Cardiac septum (tissue), 1 donor: ENCODE data around the gene ZNF691. TPM values are rescaled to one million over a fixed set of nuclear protein-coding genes. Genes with fewer than 3 reads are reported as not detected.

Experiments
- DNase-seq: peaks from one replicate; pipeline ENCODE4 v3.0.0-alpha.2; 2020; ENCODE audit warnings: low spot score
- intact Hi-C: fragments of 100-400 bp; cut with DNase I; formaldehyde crosslinking; loops from one replicate; pipeline ENCODE4 v1.14.0; 2022
- total RNA-seq: library from RNA; stranded (reverse); fragmentation: NEBNext Ultra II Directional; extraction: Animal tissue kit (Norgen Biotek cat#: 25700); gene quantifications from one replicate; pipeline ENCODE4 v1.2.1, GENCODE V29; 2021
- donor health status: DM: no; HTN: no; CAD: no.

ZNF691 gene
- total RNA-seq, 1 donor from 2014 or later: 6.5 TPM

DNA sequence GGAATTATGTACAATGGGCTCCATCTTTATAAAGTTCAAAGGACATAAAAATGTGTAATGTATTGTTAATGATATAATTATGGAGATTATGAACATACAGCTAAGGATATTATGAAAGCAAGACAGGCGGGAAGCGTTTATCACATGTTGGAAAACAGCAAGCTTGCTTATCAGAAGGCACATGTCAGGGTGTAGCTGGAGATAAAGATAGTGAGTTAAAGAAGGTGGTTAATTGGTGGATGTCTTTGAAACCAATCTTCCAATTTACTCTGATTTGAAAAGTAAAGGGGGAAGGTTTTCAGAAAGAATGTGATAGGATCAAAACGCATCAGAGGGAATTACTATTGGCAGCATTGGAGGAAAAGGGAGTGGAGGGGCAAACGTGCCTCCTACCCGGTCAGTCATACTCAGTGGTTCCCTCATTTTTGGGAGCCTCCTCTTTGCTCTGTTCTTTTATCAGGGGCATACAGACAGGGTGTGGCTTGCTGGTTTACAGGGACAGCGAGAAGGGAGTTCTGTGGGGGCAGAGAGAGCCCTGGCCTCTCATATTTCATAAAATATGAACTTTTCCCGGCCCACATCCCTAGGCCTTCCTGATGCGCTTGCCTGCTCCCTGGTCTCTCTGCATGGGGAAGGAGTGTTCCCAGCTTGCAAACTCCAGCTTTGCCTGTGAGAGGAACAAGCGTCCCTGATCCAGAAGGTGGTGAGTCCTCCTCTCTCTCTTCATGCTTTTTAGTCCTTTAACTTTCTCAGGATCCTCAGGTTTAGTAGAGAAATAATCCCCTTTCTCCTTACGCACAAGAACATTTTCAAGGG lies 21.2 kb upstream of the ZNF691 start:
- DNase-seq: no peak
- intact Hi-C loops: no loop called here

DNA sequence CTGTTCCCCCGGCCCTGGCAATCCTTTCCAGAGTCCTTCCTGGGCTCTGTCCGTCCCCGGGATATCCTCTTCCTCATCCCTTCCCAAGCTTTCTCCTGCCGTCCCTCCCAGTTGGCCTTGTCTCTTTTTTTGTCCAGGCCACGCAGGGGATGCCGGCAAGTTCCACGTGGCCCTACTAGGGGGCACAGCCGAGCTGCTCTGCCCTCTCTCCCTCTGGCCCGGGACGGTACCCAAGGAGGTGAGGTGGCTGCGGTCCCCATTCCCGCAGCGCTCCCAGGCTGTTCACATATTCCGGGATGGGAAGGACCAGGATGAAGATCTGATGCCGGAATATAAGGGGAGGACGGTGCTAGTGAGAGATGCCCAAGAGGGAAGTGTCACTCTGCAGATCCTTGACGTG lies 15.8 kb upstream of the ZNF691 start:
- no peak for DNase-seq
- intact Hi-C loops: no loop called here

DNA sequence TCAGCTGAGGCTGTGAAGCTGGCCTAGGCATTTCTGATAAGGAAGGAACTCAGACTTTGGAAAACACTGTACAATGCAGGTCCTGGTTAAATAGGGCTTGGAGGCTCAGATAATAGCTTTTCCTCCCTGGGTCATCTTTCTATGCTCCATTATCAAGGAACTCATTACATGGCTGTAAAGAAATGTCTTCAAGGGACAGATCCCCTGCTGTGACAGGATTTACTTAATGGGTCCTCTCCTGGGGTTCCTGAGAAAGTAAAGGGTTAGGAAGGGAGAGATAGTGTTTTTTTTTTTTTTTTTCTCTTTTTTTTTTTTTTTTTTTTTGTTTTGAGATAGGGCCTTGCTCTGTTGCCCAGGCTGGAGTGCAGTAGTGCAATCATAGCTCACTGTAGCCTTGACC lies 15.1 kb upstream of the ZNF691 start:
- no peak for DNase-seq
- intact Hi-C loops: no loop called here

DNA sequence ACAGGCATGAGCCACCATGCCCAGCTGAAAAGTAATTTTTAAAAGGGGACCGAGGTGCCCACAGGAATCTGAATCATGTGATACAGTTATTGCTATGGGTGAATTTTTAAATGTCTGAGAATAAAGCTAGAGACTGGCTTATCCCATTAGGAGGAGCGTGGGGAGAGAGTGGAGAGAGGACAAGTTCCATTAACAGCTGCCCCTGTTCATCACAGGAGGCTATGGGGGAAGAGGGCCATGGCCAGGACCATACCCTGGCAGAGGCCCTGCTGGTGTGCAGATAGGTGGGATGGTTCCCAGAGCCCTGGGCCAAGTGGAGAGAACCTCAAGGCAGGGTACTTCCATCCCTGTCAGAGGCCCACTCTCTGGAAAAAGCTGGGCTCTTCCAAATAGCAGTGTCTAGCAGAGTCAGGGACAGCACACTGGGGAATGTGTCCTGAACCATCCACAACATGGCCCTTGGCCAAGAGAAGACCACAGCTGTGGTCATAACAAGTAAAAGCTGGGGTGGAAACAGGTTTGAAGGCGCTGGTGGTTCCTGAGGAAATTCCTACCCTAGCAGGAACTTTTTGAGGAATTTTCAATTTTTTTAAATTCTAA lies 13.7 kb upstream of the ZNF691 start:
- DNase-seq: no peak
- intact Hi-C loops: no loop called here

DNA sequence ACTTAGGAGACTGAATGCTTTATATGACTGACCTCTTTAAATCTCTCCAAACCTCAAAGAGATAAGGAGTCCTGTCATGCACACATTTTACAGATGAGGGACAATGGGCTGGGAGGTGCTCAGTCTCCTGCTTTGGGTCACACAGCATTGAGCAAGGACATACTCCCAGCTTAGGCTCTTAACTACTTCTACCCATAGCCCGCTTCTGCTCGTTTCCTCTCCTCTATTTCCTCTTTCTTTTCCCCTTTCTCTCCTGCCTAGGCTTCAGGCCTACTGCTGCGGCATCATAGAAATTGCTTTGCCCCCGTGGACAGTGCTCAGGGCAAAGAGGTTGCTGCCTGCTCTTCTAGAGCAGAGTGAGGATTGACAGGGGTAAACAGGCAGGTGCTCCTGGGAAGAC lies 12.4 kb upstream of the ZNF691 start:
- intact Hi-C loops: no loop called here

DNA sequence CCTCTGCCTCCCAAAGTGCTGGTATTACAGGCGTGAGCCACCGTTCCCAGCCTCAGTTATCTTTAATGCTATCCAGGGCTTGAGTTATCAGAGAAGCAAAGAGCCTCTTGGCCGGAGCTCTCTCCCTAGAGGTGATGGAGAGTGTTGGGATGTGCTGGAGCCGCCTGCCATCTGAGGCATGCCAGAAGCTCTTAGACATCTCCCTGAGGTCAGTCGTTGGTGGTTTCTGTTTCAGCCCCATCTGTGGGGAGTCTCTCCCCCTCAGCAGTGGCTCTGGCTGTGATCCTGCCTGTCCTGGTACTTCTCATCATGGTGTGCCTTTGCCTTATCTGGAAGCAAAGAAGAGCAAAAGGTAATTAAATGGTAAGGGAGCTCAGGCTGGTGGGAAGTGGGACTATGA lies 11.6 kb upstream of the ZNF691 start:
- intact Hi-C loops: no loop called here
- DNase-seq: no peak

More for the DNA sequence above, 12.4 kb upstream of the ZNF691 start:
- no peak for DNase-seq

DNA sequence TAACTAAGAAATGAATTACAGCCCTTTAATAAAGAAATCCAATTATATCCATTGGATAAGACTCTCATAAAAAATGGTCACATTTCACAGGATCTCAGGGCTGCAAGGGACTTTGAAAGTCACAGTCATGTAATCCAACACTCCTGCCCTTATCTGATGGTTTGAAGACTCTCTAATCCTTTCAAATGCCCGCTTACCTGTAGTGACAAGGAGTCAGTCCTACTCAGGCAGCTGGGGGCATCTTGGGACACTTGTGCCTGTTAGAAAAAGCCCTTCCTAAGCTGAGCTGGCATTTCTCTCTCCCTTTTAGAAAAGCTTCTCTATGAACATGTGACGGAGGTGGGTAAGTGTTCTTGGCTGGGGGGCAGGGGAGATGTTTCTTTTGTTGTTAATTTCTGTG lies 11.0 kb upstream of the ZNF691 start:
- intact Hi-C loops: no loop called here
- no peak for DNase-seq

DNA sequence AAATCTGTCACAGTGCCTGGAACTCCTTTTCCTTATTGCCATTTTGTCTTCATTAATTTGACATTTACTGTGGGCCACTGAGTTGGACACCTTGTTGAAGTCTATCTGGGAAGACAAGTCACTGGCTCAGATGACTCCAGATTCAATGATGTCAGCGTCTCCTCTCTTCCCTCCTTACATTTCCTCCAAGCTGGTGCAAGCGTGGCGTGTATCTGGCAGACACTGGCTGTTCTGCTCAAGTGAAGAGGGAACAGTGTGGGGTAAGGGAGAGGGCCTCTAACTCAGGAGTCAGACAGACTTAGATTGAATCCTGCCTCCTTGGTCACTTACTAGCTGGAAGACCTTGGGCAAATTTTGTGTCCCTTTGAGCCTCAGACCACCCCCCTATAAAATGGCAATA lies 8.7 kb upstream of the ZNF691 start:
- DNase-seq: no peak
- intact Hi-C loops: no loop called here

DNA sequence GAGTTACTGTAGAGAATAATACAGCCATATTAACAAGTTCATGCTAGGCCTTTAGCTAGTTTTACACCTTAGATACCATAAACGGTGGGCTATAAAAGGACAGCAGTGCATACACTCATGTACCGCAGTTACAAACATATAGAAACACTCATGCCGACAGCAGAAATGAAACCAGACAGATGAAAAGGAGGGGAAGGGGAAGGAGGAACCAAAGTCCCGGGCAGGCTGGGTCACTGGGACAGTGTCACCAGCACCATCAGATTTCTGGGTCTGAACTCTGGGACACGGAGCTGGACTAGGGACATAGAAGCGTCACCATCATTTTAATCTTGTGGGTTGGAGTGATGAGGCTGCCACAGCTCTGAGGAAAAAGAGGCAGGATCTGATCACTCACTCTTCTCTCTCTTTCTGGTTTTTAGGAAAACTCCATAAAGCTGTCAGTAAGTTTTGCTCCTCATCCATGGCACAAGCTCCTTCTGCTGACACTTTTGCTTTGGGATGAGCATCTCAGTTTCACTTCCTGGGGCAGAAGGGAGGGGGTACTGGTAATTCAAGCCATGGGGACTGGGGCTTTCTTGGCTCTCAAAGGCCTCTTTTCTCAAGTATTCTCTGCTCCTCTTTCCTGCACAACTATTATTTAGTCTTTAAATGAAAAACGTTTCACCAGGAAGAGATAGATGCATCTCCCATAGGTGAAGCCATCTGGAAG lies 7.8 kb upstream of the ZNF691 start:
- intact Hi-C loops: no loop called here
- DNase-seq: no peak

DNA sequence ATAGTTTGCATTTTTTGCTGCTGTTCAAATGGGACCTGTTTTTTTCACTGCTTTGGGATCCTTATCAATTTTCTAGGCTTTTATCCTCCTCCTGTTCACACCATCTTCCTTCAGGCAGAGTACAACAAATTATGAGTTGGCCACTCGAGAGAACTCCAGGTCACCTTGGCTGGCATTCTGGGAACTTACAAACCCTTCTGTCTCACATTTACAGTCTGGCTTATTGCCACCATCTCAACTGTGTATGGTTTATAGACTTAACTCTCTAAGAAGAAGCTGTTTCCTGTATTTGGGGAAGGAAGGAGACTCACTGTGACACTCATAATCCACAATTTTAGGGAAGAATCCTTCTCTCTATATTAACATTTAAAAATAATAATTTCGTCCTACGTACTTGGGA lies 5.4 kb upstream of the ZNF691 start:
- no peak for DNase-seq
- intact Hi-C loops: no loop called here

DNA sequence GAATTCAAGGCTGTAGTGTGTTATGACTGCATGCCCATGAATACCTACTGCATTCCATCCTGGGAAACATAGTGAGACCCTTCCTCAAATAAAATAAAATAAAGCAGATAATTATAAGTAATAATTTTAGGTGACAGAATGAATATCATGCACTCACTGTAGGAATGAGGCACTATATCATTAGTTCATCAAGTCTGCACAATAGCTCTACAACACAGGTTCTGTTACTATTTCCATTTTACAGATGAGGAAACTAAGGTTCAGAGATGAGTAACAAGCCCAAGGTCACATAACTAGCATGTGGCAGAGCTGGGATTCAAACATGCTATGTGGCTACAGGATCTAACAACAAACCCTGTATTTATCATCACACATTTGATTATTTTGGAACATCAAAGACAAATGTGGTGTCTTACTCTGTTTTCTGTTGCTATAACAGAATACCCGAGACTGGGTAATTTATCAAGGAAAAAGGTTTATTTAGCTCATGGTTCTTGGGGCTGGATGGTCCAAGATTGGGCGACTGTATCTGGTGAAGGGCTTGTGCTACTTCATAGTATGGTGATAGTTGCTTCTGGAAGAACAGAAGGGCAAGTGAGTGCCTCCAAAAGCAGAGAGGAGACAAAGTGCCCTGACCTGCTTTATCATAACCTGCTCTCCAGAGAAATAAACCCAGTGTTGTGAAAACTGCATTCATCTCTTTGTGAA lies 4.8 kb upstream of the ZNF691 start:
- no peak for DNase-seq
- intact Hi-C loops: no loop called here

DNA sequence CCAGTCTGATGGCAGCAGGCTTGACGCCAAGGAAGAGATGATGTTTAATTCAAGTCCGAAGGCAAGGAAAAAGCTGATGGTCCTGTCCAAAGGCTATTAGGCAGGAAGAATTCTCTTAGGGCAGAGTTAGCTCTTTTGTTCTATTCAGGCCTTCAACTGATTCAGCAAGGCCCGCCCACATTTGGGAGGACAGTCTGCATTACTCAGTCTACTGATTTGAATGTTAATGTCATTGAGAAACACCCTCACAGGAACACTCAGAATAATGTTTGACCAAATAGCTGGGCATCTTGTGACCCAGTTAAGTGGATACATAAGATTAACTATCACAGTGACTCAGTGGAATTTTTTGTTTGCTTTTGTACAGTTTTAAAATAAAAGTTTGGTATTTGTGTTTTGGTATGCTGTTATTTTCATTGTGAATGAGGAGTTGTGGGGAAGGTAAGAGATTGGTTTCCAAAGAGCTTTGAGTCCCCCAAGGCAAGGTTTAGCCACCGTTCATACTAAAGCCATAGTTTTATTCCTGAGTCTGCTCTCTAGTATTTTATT lies 1.7 kb upstream of the ZNF691 start:
- intact Hi-C loops: no loop called here

DNA sequence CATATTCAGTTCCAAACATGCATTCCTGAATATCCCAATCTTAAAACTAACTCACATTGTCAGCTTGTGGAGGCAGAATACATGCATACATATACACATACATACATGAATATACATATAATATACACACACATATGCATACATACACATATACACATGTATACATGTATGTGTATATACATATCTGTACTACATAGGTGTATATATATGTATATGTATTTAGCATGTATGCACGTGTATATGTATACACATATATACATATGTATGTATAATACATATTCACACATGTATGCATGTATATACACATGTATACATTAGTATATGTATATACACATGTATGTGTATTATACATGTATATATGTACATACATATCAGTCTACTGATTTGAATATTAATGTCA lies 1.2 kb upstream of the ZNF691 start:
- no peak for DNase-seq
- intact Hi-C loops: no loop called here

More for the DNA sequence above, 1.7 kb upstream of the ZNF691 start:
- no peak for DNase-seq

DNA sequence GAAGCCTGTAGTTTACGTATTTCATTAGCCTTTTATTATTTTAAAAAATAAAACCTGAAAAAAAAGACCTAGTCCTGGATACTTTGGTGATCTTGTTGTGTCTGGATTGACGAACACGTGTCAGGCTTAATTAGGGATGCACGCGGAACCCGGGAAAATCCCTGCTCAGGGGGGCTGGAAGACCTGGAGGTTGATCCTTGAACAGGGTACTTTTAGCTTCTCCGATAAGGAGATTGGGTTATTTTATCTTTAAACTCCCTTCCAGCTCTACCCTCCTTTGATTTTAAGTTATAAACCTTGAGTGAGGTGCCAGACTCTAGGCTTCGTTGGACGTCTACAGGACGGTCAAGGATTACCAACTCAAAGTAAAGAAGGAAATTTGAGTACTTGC lies 552 bp upstream of the ZNF691 start:
- DNase-seq: no peak
- intact Hi-C loops: loop anchor here (2.0 kb wide), 2 partner anchors 29 to 79 kb away; partner anchors contain the start of genes C1orf50, ERMAP, P3H1 and SVBP

DNA sequence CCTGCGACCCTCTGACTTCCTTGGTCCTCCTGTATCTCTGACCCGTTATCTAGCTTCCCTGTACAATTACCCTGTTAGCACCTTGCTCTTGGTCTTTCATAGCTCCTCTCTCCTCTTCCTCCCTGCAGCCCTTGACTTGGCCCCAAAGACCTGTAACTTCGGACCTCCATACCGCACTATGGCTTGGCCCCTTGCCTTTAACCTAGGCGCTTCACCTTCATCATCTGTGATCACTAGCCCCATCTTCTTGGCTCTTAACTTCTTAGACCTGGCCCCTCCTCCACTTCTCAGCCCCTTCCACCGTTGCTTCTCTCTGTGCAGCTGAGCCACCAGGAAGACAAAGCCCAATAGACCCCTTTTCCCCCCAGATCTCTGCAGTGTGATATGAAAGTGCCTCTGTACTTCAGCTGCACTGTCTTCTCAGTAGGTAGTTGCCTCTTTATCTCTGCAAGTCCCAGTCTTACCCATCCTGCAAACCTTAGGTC lies 740 bp downstream of the ZNF691 start:
- intact Hi-C loops: loop anchor here (2.0 kb wide), 2 partner anchors 30 to 80 kb away; partner anchors contain the start of genes C1orf50, ERMAP, P3H1 and SVBP

DNA sequence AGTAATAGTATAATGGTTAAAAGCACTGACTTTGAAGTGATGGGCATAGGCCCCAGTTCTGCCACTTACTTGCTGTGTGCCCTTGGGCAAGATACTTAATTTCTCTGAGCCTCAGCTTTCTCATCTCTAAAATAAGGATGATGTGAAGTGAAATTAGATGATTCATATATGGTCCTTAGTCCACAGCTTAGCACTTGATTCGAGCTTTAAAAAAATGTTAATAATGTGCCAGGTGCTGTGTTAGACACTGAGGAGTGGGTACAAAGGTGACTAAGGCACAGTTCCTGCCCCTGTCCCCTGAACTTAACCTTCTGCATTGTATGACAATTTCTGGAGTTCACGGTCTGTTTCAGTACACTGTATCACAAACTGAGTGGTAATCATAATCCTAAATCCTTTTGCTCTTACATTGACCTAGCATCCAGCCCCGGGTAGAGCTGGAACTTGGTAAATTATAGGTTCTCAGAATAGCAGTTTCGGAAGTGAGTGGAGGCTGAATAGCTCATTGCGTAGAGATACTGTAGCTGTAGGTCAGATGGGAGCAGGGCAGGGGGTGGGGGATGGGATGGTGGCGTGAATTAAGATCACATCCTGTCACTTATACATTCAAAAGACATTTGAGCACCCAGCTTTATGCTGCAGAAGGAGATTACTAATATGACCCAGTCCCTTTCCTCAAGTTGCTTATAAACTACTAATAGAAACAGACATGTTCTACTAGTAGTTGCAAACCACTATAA lies 1.5 kb downstream of the ZNF691 start:
- no peak for DNase-seq
- intact Hi-C loops: loop anchor here (2.0 kb wide), 2 partner anchors 31 to 81 kb away; partner anchors contain the start of genes C1orf50, ERMAP, P3H1 and SVBP

More for the DNA sequence above, 740 bp downstream of the ZNF691 start:
- no peak for DNase-seq

DNA sequence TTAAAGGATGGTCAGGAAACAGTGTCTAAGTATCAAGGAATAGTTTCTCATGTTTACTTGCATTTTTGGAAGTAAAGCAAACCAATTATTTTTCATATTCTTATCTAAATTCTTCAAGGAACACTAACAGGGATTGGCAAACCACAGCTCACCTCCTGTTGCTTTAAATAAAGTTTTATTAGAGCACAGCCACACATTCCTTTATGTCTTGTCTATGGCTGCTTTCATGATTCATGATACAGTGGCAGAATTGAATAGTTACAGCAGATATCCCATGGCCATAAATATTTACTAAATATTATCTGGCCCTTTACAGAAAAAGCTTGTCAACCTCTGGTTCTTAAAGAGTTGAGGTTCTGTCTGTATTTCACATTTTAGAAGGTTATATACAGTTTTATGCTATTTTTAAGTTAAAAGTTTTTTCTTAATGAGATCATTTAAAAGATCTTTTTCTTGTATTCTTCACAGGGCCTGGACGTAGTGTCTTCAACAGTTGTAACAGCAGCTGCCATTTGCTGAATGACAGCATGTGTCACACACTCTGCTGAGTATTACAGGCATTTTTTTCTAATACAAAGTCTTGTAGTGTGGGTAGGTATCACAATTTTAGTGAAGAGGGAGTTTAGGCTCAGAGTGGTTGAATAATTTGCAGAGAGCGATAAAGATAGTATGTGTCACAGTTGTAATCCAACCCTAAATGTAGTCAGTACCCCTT lies 2.6 kb downstream of the ZNF691 start:
- DNase-seq: no peak
- intact Hi-C loops: no loop called here

DNA sequence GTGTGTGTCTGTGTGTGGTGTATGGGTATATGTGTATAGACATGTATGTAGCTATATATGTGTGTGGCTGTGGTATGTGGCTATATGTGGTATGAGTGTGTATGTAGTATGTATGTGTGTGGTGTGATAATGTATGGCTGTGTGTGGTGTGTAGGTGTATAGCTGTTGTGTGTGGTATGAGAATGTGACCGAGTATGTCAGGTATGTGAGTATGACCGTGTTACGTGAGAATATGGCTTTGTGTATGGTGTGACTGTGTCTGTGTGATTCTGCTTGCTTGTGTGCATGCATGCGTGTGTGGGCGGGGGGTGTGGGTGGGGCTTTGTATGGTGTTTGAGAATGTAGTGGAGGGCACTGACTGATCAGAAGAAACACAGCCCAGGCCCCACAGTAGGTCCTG lies 3.5 kb downstream of the ZNF691 start:
- intact Hi-C loops: no loop called here
- no peak for DNase-seq
